AG04450 (cell line): ENCODE measurements around the gene GAREM1. TPM values are rescaled to one million over a fixed set of nuclear protein-coding genes. Genes with fewer than 3 reads are reported as not detected.

Experiments
- CTCF ChIA-PET: fragments of 300-600, 350-600 bp; formaldehyde crosslinking; extraction: SDS; loops from one replicate; lab custom pipeline; 2022; ENCODE audit warnings: antibody characterized with exemption, inconsistent platforms; lab: Charles Lee
- POLR2A ChIA-PET: fragments of 350-600 bp; formaldehyde crosslinking; extraction: SDS; loops from one replicate; lab custom pipeline; 2021; ENCODE audit warnings: antibody characterized with exemption, inconsistent platforms; lab: Yijun Ruan, JAX
- DNase-seq: peaks from one replicate; pipeline ENCODE4 v3.0.0-alpha.2; 2011; ENCODE audit warnings: low read depth, low spot score
- H3K27ac ChIP-seq: one replicate; pipeline ENCODE4 v1.5.1; 2012; ENCODE audit warnings: low read depth, low read length, control low read depth
- H3K27me3 ChIP-seq: one replicate; pipeline ENCODE4 v1.6.0; 2012; ENCODE audit warnings: low read length; ENCODE audit not compliant: control insufficient read depth, insufficient read depth
- H3K4me3 ChIP-seq: 2 replicates; pipeline ENCODE4 v1.5.1; 2011; ENCODE audit warnings: mild to moderate bottlenecking, low read depth, low read length, control low read depth
- H3K9me3 ChIP-seq: 2 replicates; pipeline ENCODE4 v1.5.1; 2012; ENCODE audit warnings: low read length; ENCODE audit not compliant: control insufficient read depth, insufficient read depth
- CTCF ChIP-seq: IDR thresholded peaks from 2 replicates; pipeline ENCODE4 v1.5.1; 2011; ENCODE audit warnings: low read depth, low read length, control low read depth, inconsistent platforms
- polyA plus RNA-seq: library from polyadenylated mRNA; depleted of rRNA; stranded (reverse); fragments of >200 nt; gene quantifications from 2 replicates; pipeline ENCODE4 v1.2.3, GENCODE V29; 2011

The GAREM1 gene
- polyA plus RNA-seq, 1 experiment = 3.4 TPM

GRCh38 chr18:32270341-32270740 lies 200.3 kb downstream of the GAREM1 start:
- no peak for TF ChIP-seq CTCF
- Histone ChIP-seq H3K27ac (no peak overlapping the region), H3K9me3 (no peaks in the 10 kb centered on the region), H3K27me3 (no peaks in the 10 kb centered on the region), H3K4me3 (no peak overlapping the region)
- no peak for DNase-seq
- ChIA-PET CTCF (interaction anchor here (0.6 to 25.4 kb wide), 13 partner anchors 10 to 583 kb away, joined by 3 to 608 read pairs (median 13); partner anchors contain the start of gene GAREM1), POLR2A (no interaction called here)

- no peaks in the 10 kb centered on the region for H3K27me3 ChIP-seq
- TF ChIP-seq CTCF = no peak
- H3K4me3 ChIP-seq = no peak overlapping the region
- H3K9me3 ChIP-seq = no peaks in the 10 kb centered on the region
- H3K27ac ChIP-seq = no peak overlapping the region
- ChIA-PET POLR2A (no interaction called here), CTCF (interaction anchor here (25.4 kb wide), 1 partner anchor 204 kb away, joined by 608 read pairs; the partner anchor contains the start of gene GAREM1)
- no peak for DNase-seq
Observed at GRCh38 chr18:32267463-32267862, 203.2 kb downstream of the GAREM1 start.

GRCh38 chr18:32264401-32264800 lies 206.3 kb downstream of the GAREM1 start:
- CTCF ChIA-PET = interaction anchor here (0.6 to 2.5 kb wide), 5 partner anchors 14 to 287 kb away, joined by 3 to 13 read pairs (median 5); partner anchors contain the start of gene GAREM1
- H3K27ac ChIP-seq = no peak overlapping the region
- no peaks in the 10 kb centered on the region for H3K9me3 ChIP-seq
- no peak for DNase-seq
- POLR2A ChIA-PET = interaction anchor here (0.8 kb wide), 1 partner anchor 206 kb away, joined by 3 read pairs; the partner anchor contains the start of gene GAREM1
- no peak overlapping the region for H3K4me3 ChIP-seq
- no peaks in the 10 kb centered on the region for H3K27me3 ChIP-seq
- TF ChIP-seq CTCF = no peak

GRCh38 chr18:32262092-32262491 lies 208.6 kb downstream of the GAREM1 start:
- ChIA-PET CTCF (interaction anchor here (0.7 to 1.6 kb wide), 3 partner anchors 104 to 209 kb away, joined by 3 to 9 read pairs (median 3); partner anchors contain the start of gene GAREM1), POLR2A (no interaction called here)
- Histone ChIP-seq H3K9me3 (no peaks in the 10 kb centered on the region), H3K27me3 (no peaks in the 10 kb centered on the region), H3K4me3 (no peak overlapping the region), H3K27ac (no peak overlapping the region)
- TF ChIP-seq CTCF = no peak
- DNase-seq = no peak

- POLR2A ChIA-PET = no interaction called here
- TF ChIP-seq CTCF = peak; percentile 13; the same call in 1 of the 2 replicates
- CTCF ChIA-PET = interaction anchor here (0.9 to 2.4 kb wide), 7 partner anchors 9 to 292 kb away, joined by 3 to 10 read pairs (median 5); partner anchors contain the start of gene GAREM1
- Histone ChIP-seq H3K4me3 (no peak overlapping the region), H3K27ac (no peak overlapping the region), H3K9me3 (no peaks in the 10 kb centered on the region), H3K27me3 (no peaks in the 10 kb centered on the region)
- DNase-seq = no peak
Observed at GRCh38 chr18:32261003-32261402, 209.7 kb downstream of the GAREM1 start.
